ENCODE data around the gene SMC6.

GRCh38 chr2:17617516-17617915, 136.1 kb downstream of the SMC6 start:
- TF ChIP-seq SUZ12 (IDR thresholded peaks at IDR 0.05; ENCODE audit: extremely low read depth, insufficient read depth, insufficient read length), result no peak
- TF ChIP-seq YY1 (IDR thresholded peaks at IDR 0.05; ENCODE audit: insufficient read depth, insufficient read length), result no peak
- no peak for TF ChIP-seq ZNF274 (IDR thresholded peaks at IDR 0.05; ENCODE audit: low read depth, low read length)
